ENCODE results near the gene USP13.

DNA sequence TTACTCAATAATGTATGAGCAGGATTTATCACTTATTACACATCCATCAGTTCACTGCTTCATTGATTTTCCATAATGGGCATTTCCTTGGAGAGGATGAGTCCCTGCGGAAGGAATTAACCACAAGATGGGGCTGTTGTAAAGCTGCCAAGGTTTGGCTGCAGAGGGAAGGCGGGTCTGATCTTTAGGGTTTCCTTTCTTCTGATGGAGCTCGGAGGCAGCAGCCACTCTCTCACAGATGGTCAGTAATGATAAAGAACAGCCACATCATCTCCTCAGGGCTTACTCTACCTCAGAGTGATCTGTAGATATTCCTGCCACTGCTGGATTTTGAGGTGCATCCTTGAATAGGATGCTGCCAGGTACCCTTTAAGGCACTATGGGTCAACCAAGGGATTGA, 115.2 kb downstream of the USP13 start:
- TF ChIP-seq POLR2A (IDR thresholded peaks at IDR 0.05) (no peak), POLR2AphosphoS5 (IDR thresholded peaks at IDR 0.05) (no peak)
- TF ChIP-seq, protein P1, sequence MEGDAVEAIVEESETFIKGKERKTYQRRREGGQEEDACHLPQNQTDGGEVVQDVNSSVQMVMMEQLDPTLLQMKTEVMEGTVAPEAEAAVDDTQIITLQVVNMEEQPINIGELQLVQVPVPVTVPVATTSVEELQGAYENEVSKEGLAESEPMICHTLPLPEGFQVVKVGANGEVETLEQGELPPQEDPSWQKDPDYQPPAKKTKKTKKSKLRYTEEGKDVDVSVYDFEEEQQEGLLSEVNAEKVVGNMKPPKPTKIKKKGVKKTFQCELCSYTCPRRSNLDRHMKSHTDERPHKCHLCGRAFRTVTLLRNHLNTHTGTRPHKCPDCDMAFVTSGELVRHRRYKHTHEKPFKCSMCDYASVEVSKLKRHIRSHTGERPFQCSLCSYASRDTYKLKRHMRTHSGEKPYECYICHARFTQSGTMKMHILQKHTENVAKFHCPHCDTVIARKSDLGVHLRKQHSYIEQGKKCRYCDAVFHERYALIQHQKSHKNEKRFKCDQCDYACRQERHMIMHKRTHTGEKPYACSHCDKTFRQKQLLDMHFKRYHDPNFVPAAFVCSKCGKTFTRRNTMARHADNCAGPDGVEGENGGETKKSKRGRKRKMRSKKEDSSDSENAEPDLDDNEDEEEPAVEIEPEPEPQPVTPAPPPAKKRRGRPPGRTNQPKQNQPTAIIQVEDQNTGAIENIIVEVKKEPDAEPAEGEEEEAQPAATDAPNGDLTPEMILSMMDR (IDR thresholded peaks at IDR 0.05) = no peak
